Measurements from ENCODE around the gene DNAJC13. TPM values are rescaled to one million over a fixed set of nuclear protein-coding genes. Genes with fewer than 3 reads are reported as not detected.
A peak's percentile ranks its signal among the peaks of the same experiment; 100 is the strongest.

DNAJC13 gene
- total RNA-seq, 1 experiment from 2014 or later = 72.4 TPM

DNA sequence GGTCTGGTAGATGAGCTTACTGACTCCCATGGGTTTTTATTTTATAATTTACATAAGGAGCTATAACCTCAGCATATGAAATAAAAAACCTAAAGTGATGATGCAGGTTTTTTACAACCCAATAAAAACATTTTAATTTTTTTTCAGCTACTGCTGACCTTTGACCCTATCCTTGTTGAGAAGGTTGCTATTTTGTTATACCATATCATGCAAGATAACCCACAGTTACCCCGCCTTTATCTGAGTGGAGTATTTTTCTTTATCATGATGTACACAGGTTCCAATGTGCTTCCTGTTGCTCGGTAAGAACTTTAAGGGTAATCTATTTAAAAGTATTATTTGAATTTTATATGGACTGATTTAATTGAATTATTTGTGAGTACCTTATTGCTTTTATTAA lies 70.8 kb downstream of the DNAJC13 start:
- no peaks in the 10 kb centered on the region for H3K27me3 Mint-ChIP-seq (ENCODE audit: unreplicated experiment)
- intact Hi-C loops (cut with micrococcal nuclease; ENCODE audit: unreplicated experiment) = no loop called here
- no peaks in the 10 kb centered on the region for H3K9me3 Mint-ChIP-seq (ENCODE audit: low read depth, unreplicated experiment)
- DNase-seq = no peak
- H3K4me3 Mint-ChIP-seq (ENCODE audit: low read depth, unreplicated experiment) = no peak overlapping the region
- H3K36me3 Mint-ChIP-seq (ENCODE audit: insufficient read depth, unreplicated experiment) = peaks cover 13% of the 10 kb centered on the region
- no TSS peak for BruUV-seq (replicated peaks)
- CTCF ChIA-PET = interaction anchor here (0.6 kb wide), 1 partner anchor 9 kb away, joined by 4 read pairs; no protein-coding TSS in a partner anchor
- H3K4me1 Mint-ChIP-seq (ENCODE audit: low read depth, unreplicated experiment) = no peaks in the 10 kb centered on the region
- no peak for TF ChIP-seq CTCF (IDR thresholded peaks at IDR 0.05; ENCODE audit: unreplicated experiment)
- peak overlapping the region; percentile 62 for H3K27ac Mint-ChIP-seq (ENCODE audit: unreplicated experiment)

DNA sequence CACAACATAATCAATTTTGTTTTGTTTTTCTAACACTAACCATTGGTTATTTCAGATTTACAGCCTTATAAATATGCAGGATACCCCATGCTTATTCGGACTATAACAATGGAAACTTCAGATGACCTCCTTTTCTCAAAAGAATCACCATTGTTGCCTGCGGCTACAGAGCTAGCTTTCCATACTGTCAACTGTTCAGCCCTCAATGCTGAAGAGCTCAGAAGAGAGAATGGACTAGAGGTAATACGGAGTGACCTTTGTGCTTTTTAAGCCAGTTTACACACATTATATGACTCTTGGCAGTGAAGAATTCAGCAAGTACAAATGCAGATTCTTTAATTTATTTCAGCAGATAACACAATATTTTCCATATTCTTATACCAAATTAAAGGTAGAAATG lies 81.8 kb downstream of the DNAJC13 start:
- Mint-ChIP-seq H3K27me3 (ENCODE audit: unreplicated experiment) (no peaks in the 10 kb centered on the region), H3K9me3 (ENCODE audit: low read depth, unreplicated experiment) (no peaks in the 10 kb centered on the region), H3K27ac (ENCODE audit: unreplicated experiment) (no peak overlapping the region), H3K36me3 (ENCODE audit: insufficient read depth, unreplicated experiment) (peaks cover 42% of the 10 kb centered on the region), H3K4me3 (ENCODE audit: low read depth, unreplicated experiment) (no peak overlapping the region), H3K4me1 (ENCODE audit: low read depth, unreplicated experiment) (no peaks in the 10 kb centered on the region)
- CTCF ChIA-PET = interaction anchor here (0.7 to 1.3 kb wide), 2 partner anchors 9 to 10 kb away, joined by 3 read pairs; no protein-coding TSS in a partner anchor
- no peak for TF ChIP-seq CTCF (IDR thresholded peaks at IDR 0.05; ENCODE audit: unreplicated experiment)
- DNase-seq = no peak
- intact Hi-C loops (cut with micrococcal nuclease; ENCODE audit: unreplicated experiment) = no loop called here
- no TSS peak for BruUV-seq (replicated peaks)

GRCh38 chr3:132503559-132503958 lies 86.3 kb downstream of the DNAJC13 start:
- no peak for DNase-seq
- no peak overlapping the region for H3K27ac Mint-ChIP-seq (ENCODE audit: unreplicated experiment)
- TF ChIP-seq CTCF (IDR thresholded peaks at IDR 0.05; ENCODE audit: unreplicated experiment) = no peak
- H3K9me3 Mint-ChIP-seq (ENCODE audit: low read depth, unreplicated experiment) = no peaks in the 10 kb centered on the region
- H3K4me1 Mint-ChIP-seq (ENCODE audit: low read depth, unreplicated experiment) = no peaks in the 10 kb centered on the region
- BruUV-seq (replicated peaks) = no TSS peak
- H3K27me3 Mint-ChIP-seq (ENCODE audit: unreplicated experiment) = no peaks in the 10 kb centered on the region
- H3K36me3 Mint-ChIP-seq (ENCODE audit: insufficient read depth, unreplicated experiment) = peaks cover 58% of the 10 kb centered on the region
- intact Hi-C loops (cut with micrococcal nuclease; ENCODE audit: unreplicated experiment) = no loop called here
- H3K4me3 Mint-ChIP-seq (ENCODE audit: low read depth, unreplicated experiment) = no peak overlapping the region
- CTCF ChIA-PET = interaction anchor here (1.4 kb wide), 1 partner anchor 11 kb away, joined by 5 read pairs; no protein-coding TSS in a partner anchor

DNA sequence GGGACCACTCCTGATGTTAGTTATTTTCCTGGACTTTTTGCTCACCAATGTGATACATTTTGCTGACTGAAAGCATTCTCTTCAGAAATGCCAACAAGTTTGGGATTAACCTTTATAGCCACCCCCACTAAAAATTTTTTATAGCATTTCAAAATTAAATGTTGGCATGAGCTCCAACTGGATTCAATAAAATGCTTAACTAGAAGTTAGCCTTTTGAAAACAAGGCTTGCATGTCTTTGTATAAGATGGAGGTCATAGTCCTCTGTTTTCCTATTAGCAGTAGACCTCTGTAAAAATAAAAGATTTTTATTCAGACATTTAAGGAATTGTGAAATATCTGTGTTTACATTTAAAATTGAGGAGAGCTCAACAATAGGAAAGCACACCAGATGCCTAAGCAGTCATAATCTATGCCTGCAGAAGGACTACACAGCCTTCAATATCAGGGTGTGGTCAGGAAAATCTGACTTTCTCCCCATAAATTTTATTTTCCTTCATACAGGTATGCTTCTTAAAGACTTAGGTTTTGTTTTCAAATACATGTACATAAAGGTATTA lies 87.2 kb downstream of the DNAJC13 start:
- Mint-ChIP-seq H3K27me3 (ENCODE audit: unreplicated experiment) (no peaks in the 10 kb centered on the region), H3K36me3 (ENCODE audit: insufficient read depth, unreplicated experiment) (peaks cover 65% of the 10 kb centered on the region)
- CTCF ChIA-PET = interaction anchor here (0.7 to 1.4 kb wide), 2 partner anchors 11 to 12 kb away, joined by 5 read pairs; no protein-coding TSS in a partner anchor

More for the DNA sequence above, 87.2 kb downstream of the DNAJC13 start:
- H3K27ac Mint-ChIP-seq (ENCODE audit: unreplicated experiment) = no peak overlapping the region
- no peaks in the 10 kb centered on the region for H3K9me3 Mint-ChIP-seq (ENCODE audit: low read depth, unreplicated experiment)
- intact Hi-C loops (cut with micrococcal nuclease; ENCODE audit: unreplicated experiment) = no loop called here
- H3K4me3 Mint-ChIP-seq (ENCODE audit: low read depth, unreplicated experiment) = no peak overlapping the region
- DNase-seq = no peak
- no peaks in the 10 kb centered on the region for H3K4me1 Mint-ChIP-seq (ENCODE audit: low read depth, unreplicated experiment)
- no TSS peak for BruUV-seq (replicated peaks)
- TF ChIP-seq CTCF (IDR thresholded peaks at IDR 0.05; ENCODE audit: unreplicated experiment) = no peak
